DMS153 (cell line): ENCODE data around the gene RPL3.

Experiments used
- DNase-seq: peaks from one replicate; lab custom pipeline; 2025; lab: John Stamatoyannopoulos, UW

Gene RPL3

DNA sequence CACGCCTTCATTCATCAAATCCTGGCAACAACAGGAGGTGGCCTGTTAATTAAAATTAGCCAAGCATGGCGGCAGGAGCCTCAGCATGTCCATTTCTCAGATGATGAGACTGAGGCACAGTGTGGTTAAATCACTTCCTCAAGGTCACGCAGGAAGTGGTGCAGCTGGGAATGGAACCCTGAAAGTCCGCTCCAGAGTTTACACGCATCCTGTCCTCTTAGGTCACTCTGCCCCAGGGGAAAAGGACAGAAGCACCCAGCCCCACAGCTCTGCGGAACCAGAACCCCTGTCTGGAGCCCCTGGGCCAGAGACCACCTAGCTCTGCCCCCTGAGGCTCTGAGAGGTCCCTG is 19.6 kb downstream of the RPL3 start:
- no peak for DNase-seq

DNA sequence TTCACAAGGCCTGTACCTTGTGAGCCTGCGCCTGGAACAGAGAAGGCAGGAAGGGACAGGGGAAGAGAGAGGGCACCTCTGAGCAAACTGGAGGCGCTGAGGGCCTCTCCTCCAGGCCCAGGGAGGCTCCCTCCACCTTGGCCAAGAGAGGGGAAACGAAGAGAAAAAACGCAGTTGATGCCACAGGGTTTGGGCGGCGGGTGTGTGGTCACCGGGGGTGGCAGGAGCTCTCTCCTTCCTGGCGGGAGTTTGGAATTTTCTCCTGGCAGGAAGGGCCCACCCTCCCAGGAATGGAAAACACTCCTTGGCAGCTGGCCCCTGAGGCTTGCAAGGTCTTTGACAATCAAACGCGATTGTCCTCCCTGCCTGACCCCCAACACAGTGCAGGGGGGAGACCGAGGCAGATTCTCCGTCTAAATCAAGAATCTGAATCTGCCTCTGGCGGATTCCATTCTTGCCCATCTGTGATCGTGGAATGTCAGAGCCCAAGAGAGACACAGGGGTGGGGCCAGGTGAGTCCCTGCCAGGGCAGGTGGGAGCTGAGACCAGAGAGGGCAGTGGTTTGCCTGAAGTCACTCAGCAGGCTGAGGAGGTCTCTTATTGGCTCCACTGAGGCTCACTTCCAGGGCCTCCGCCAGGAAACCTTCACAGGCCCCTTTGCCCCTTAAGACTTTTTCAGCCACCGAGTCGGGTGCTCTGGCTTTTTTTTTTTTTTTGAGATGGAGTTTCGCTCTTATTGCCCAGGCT is 21.0 kb downstream of the RPL3 start:
- DNase-seq = no peak

DNA sequence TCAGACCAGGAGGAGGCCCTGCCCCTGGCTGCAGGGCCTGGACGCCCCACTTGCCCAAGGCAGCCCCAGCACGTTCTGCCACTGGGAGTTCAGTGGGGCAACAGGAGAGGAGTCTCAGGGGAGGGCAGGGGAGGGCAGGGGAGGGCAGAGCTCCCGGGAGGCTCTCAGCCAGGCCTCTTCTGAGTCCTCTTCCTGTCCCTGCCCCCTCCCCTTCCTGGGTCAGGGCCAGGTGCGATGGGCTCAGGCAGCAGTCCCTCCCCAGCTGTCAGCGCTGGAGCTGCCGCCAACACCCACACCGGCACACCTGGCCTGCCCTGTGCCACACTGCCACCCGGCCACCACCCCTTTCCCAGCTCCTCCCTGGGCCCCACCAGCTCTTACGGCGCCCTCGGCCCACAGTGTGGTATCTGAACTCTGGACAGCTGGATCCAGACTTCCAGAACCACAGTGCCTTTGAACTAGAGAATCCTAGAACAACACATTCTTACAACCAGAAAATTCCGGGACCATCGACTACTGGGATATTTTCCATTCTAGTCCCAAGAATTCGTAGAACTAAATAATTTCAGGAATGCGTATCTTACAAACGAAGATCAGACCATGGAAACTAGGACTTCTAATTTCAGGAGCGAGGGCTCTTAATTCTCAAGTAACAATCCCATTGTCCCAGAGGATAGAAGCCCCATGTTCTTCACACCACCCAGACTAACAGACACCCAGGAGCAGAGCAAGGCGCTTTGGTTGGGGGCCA is 21.8 kb downstream of the RPL3 start:
- DNase-seq = peak; percentile 87

DNA sequence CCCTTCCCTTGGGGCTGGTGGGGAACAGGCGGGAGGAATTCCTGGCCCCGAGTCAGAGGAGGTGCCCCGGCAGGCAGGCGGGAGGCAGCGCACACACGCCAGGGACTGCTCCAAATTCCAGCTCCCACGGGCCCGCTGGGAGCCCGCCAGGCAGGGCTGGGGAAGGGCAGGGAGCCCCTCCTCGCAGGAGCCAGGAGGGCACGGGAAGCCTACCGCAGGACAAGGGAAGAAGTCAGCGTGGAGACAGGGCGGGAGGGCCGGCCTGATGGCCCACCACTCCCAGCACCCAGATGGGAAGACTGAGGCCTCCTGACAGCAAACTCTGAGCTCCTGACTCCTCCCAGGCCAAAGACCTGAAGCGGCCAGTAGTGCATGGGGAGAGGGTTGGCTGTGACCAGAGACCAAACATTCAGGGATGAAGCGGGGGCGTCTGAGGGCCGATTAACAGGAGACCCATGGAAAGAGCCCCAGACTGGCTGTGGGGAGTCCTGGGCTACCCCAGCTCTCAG is 22.4 kb downstream of the RPL3 start:
- no peak for DNase-seq

DNA sequence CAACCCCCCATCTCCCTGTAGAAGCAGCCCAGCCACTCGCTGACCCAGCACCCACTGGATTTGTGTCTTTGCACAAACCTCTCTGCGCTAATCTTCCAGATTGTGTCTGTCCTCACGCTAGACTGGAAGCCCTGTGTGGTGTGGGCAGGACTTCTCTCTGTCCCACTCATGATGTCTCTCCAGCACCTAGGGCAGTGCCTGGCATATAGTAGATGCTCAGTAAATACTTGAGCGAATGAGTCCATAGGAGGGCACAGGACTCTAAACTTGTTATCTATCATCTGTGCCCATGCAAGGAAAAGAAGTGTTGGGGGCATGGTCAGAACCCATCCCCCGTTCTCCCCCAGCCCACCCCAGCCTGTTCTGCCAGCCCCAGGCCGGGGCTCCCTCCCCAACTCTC is 22.9 kb downstream of the RPL3 start:
- no peak for DNase-seq

DNA sequence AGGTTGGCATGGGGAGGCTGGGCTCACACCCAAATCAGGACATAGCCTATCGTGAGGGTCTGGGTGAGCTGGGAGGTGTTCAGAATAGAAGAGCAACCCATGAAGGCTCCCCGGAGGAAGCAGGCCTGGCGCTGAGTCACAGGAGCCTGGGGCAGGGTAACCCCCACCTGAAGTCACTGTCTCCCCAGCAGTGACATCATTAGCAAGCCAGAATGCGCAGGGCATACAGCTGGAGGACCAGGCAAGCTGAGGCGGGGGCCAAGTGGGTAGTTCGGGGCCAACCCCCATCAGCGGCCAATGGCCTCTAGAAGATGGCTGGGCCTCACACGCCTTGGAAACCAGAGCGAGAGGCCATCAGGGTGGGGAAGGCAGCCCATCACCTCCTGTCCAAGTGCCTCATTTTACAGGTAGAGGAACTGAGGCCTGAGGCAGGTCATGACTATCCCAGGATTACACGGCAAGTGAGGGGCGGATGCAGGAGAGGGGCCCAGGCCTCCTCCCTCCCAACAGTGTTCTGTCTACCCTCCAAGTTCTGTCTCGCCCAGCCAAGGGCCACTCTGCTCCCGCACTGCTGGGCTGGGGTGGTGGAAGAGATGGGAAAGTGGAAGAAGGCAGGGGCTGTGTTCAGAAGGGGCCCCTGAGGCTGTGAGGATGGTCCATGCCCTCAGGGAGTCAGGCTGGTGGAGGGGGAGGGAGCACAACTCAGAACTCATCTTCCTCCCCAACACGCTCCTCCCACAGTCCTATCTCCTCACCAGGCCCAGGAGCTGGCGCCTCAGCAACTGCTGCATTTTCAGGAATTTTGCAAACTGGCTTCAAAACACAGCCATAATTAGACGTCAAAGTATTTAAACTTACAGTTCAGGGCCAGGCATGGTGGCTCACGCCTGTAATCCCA is 24.6 kb downstream of the RPL3 start:
- no peak for DNase-seq

DNA sequence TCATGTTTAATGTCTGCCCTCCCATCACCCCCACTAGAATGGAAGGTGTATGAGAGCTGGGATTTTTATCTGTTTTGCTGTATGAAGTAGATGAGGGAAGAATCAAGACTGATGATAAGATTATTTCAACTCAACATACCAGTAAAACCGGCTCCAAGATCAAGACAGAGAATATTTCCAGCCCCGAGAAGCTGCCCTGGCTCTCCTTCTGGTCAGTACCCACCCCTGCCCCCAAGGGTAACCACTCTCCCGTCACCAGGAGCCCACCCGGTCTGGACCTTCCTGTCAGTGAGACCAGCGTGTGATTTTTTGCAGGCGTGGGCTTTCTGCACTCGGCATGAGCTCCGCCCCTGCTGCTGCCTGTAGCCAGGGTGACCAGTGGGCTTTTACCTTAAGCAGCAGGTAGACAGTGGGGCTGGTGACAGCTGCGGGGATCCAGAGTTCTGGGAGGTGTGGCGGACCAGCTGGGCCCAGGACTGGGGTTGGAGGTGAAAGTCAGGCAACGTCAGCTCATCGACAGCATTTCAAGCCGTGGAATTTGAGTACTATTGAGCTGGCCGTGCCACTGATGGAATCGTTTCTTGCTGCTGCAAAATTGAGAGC is 25.6 kb downstream of the RPL3 start:
- DNase-seq = no peak

DNA sequence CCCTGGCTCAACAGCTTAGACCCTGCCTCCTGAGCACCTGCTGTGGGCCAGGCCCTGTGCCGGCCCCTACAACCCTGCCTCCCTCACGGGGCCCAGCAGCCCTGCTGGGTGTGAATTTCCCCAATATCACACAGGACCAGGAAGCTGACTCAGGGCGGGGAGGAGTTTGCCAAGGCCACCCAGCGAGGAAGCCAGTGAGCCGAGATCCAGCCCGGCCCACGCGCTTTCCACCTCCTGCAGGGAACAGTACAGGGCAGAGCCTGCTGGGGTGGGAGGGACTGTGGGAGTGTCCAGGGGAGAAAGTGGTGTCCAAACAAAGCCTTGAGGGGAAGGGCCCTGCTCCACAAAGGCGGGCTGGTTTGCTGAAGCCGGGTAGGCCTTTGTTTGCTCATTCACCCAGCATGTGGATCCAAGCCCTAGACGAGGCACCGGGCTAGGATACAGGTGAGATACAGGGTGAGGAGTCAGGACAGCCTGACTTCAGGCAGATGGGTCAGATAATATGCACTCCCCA is 26.8 kb downstream of the RPL3 start:
- peak; percentile 87 for DNase-seq

DNA sequence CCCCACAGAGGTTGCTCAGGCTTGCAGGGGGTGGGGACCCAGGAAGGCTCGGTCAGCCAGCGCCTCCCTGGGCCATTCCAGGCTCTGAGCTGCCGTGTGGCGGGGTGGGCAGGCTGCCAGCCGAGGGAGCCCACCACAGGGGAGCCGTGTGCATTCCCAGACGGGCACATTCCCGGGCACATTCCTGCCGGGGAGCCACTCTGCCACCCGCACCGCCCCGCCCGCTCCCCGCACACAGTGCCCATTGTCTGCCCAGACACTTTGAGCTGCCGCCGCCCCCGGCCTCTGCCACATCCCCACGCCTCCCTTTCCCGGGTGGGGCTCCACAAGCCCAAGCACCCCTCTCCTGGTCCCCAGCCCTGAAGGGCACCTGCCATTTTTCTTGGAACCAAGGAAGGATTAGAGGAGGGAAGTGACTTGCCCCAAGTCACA is 27.4 kb downstream of the RPL3 start:
- DNase-seq = no peak

DNA sequence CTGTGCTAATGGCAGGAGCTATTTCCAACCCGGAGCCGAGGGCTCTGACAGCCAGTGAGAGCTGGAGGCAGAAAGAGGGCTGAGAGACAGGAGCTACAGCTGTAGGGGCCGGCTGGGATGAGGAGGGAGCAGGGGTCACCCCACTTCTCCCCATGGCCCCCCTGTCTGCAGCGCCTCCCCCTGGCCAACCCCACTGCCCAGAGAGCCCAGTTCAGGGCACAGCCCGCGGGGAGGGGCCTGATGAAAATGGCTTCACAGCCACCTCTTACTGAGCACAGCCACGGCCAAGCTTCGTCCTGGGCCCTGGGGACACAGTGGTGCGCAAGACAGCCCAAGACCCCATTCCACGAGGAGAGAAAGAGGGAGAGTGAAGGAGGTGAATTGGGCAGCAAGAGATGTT is 27.9 kb downstream of the RPL3 start:
- DNase-seq = no peak

DNA sequence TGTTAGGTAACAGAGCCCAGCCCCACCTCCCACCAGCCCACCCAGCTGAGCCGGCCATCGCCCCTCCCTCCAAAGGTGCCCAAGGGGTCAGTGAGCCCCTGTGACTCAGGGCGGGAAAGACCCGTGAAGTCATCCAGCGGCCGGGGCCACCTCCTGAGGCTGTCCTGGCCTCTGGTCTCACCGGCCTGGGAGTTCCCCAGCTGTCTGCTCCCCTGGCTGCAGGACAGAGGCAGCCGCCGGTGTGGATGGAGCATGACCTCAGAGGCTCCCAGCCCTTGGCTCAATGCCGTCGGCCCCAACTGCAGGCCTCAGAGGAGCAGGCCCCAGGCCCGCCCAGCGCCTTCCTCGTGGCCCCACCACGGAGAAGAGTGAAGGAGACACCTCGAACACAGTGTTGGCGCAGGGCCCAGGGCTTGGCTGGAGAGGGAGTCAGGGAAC is 28.7 kb downstream of the RPL3 start:
- DNase-seq = no peak

DNA sequence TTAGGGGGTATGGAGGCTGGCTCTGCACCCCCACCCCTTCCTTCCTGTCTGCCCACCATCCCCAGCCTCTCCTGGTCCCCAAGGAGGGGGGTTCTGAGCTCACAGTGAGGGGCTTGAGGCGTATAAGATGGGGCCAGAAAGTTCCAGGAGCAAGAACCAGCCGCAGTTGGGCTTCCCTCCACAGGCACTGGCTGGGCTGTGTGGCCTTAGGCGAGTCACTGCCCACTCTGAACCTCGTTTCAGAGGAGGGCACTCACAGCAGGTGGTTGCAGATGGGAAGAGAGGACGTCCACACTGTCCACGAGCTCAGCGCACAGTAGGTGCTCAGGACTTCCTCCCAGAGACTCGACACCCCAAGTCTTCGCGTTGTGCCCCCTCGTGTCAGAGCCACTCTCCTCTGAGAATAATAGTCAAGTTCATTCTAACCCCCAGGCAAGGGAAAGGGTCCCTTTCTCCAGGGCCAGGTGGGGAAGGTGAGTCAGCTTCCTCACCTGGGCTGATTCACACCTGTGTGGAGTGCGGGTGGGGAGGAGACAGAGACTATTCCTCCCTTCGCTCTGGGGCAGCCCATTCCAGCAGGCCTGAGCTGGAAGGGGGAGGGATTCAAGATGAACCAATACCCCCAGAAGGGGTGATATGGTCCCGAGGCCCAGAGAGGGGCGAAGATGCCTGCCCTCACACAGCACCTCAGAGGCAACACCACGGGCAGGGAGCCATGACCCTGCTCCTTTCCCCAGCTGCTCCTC is 29.3 kb downstream of the RPL3 start:
- DNase-seq = no peak

DNA sequence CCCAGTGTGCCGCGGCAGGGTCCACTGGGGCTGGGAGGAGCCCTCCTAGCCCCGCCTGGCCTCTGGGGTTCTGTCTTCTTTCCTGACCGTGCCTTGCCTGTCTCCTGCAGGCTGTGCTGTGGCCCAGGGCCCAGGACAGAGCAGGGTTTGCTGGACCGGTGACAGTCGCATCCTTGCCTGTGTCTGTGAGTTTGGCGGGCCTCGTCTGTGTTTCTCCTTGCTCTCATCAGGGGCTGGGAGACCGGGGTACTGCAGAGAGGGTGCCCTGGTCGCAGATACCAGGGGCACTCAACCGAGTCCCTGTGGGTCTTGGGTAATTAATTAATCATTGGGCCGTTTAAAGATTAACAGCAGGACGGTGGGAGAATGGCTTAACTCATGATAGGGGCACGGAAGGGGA is 29.9 kb downstream of the RPL3 start:
- no peak for DNase-seq

DNA sequence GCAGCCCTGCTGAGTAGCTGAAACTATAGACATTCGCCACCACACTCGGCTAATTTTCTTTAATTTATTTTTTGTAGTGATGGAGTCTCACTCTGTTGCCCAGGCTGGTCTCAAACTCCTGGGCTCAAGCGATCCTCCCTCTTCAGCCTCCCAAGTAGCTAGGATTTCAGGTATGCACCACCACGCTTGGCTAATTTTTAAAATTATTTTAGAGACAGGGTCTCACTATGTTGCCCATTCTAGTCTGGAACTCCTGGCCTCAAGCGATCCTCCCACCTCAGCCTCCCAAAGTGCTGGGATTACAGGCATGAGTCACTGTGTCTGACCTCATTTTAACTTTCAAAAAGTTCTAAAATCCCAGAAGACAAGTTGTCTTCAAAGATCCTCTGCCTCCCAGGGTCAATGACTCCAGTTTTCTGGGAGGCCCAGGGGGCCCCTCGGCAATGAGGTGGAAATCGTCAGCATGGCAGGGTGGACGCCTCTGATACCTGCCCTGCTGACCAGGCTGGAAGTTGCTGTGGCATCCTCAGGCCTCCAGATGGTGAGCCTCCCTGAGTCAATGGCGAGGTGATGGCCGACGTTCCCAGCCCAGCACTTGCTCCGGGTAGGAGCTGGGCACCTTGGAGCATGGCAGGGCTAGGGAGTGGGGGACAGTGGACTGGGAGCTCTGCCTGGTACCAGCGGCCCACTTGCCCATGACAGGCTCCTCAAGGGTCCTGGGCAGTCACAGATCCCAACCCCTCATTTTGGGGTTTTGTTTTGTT is 31.1 kb downstream of the RPL3 start:
- no peak for DNase-seq

DNA sequence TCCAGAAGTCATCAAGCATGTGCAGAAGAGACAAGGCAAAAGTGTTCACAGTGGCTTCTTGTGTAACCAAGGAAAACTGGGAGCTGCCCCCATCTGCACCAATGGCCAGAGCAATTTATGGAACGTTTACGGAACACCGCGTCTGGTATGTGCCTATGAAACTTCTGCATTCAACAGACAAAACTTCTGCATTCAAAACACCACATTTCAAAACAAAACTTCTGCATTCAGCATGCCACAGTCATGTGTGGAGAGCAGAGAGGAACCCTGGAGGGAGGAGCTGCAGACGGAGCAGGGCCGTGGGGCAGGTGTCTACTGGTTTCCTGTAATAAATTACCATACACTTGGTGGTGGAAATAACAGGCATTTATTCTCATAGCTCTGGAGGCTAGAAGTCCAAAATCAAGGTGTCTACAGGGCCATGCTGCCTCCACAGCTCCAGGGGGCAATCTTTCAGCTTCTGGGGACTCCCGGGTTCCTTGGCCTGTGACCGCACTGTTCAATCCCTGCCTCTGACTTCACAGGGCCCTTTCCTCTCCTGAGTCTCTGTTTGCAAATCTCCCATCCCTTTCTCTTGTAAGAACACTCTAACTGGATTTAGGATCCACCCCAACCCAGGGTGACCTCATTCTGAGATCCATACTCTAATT is 32.2 kb downstream of the RPL3 start:
- DNase-seq = no peak

DNA sequence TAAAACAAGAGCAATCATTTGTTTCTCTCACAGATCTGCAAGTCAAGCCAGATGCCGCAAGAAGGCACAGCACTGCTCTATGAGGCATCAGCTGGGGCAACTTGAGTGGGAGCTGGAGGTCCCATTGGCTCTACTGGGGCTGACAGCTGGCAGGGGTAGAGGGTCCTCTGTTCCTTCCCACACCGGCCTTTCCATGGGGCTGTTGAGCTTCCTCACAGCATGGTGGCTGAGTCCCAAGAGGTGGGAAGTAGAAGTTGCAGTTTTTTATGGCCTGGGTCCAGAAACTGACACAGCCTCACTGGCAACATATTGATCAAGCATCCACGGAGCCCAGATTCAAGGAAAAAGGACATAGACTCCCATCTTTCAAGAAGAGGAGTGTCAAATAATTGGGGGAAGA is 34.4 kb downstream of the RPL3 start:
- no peak for DNase-seq

DNA sequence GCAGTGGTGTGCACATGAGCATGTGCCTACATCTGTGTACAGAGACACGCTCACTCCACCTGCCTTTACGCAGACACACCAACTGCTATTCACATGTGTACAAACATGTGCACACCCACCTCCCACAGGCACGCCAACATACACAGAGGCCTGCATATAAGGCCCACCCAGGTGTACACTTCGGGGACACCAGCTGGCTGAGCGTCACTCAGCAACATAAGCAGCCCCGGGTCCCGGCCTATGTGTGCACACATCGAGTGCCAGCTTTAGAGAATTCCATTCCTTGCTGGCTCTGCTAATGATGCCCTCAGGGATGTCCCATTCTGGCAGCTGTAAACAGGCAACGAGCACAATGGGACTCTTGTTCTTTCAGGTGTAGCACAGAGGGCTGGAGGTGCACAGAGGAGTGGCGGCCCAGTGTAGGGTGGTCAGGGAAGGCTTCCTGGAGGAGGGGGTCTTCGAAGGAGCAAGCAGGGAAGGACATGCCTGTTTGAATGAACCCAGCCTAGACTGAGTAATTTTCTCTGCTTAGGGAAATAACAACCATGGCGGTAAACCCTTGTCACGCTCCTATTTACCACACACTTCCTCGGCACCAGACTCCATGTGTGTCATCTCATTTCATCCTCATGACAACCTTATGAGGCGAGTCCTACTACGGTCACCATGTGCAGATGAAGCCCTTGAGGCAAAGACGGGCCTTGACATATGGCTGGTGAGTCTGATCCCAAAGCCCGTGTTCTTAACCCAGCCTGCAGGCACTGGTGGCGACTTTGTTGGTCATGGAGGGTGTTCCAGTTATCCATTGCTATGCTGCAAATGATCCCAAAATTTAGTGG is 35.1 kb downstream of the RPL3 start:
- DNase-seq = no peak

DNA sequence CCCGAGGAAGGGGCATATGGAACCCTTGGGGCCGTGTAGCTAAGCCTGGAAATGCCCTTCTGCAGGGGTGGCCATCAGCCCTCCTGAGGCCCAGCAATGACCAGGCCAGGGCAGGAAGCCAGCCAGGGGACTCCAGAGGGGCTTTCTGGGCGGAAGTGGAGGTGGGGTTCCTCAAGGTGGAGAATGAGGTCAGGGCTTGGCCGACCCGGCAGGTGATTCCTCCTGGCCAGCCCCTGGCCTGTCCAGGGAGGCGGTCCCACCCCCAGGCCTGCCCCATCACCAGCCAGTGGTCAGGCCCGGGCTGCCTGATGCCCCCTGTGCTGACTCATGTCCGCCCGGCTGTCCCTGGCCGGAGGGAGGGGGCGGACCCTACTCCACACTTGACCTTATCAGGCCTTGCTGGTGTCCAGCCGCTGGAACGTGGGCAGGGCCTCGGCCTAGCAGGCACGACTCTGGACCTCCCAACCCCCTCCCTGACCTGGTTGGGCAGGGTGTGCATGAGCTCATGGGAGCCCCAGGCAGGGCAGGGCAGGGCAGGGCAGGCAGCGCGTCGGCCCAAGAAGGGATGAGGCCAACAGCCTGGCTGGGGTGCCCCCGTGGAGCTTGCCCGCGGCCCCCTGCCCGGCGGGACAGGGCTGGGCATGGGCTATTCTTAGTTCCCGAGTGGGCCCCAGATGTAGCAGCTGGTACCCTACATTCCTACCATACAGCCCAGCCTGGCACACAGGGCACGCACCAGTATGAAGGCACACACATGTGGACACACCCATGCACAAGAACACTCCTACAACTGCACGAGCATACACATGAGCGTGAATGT is 35.9 kb downstream of the RPL3 start:
- no peak for DNase-seq
